GM21737 (cell line): ENCODE measurements around the gene AHSP.
"Not testable (repeated sequence)": the region's sequence is repeated elsewhere in the genome, so short reads cannot be mapped to it uniquely, and the experiment has no call there.

Experiments
- ATAC-seq: cut with Tn5 transposase; IDR thresholded peaks from one replicate; pipeline ENCODE4 v1.9.1; 2021; ENCODE audit warnings: mild to moderate bottlenecking, moderate library complexity; ENCODE audit not compliant: unreplicated experiment

The AHSP gene

GRCh38 chr16:31529937-31530312 lies 2.2 kb downstream of the AHSP start:
- ATAC-seq: no peak

DNA sequence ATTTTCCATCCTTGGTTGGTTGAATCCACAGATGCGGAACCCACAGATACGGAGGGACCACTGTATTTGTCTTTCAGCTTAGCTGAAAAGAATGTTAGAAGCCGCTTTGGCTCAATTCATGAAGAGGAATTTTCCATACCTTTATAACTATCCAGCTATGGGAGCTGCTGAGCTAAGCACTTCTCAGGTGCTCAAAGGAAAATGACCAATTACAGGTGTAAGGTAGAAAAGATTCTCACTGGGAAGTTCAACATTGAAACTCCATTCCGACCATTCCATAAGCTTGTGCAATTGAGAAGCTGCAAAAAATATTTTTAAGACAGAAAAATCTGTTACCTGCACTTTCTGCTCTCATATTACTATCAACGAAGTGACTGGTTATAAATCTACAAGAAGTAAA lies 2.7 kb downstream of the AHSP start:
- no peak for ATAC-seq

- ATAC-seq: no peak
These were observed 3.4 kb downstream of the AHSP start for GRCh38 chr16:31531096-31531495.

- no peak for ATAC-seq
These were observed 4.4 kb downstream of the AHSP start for GRCh38 chr16:31532120-31532519.

GRCh38 chr16:31532896-31533295 lies 5.2 kb downstream of the AHSP start:
- ATAC-seq: no peak

DNA sequence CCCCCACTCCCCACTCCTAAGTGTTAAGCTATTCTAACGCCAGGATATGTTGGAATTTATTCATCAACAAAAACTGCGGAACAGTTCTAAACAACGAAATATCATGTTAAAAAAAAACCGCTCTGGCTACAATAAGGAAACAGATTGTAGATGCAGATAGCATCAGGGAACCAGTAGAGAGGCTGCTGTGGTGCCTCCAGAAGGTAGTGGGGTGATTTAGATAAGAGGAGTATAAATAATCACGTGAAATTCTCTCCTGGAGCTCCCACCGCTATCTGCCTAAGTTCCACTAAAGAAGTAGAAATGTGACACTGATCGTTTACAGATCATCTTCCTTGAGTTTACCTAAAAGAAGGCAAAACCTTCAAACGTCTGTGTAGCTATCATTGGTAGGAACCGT lies 8.0 kb downstream of the AHSP start:
- ATAC-seq: no peak

DNA sequence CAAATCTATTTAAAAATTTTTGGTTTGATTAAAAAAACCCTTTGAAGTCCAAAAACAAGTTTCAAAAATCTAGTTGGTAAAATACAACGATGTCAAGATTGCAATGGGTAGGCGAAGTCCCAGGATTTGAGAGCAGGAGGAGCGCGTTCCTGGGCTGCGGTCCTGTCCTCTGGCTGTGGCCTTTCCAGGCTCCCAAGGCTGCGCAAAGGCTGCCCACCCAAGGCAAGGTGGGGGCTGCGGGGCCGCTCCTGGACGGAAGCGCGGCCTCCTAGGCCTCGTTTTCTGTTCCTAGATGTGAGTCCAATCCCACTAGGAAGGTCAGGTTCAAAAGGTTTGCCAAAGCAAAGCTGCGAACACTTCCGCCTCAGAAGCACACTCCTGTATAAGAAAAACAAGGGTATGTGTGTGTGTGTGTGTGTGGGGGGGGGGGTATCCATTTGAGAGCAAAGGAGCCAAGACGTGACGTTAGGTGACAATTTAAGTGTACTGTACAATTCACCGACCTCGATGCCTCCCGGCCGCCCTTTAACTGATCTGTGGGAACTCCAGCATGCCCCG lies 9.2 kb downstream of the AHSP start:
- no peak for ATAC-seq

GRCh38 chr16:31537362-31538242 lies 9.9 kb downstream of the AHSP start:
- ATAC-seq: no peak

DNA sequence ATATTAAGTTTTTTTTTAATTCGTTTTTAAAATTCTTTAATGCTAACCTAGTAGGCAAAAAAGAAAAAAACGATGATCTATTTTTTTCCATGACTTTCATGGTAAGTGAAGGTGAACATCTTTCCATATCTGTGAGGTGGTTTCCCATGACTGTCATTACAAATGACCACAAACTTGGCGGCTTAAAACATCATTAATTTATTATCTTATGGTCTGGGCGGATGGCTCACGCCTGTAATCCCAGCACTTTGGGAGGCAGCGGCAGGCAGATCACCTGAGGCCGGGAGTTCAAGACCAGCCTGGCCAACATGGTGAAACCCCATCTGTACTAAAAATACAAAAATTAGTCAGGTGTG lies 10.5 kb downstream of the AHSP start:
- not testable (repeated sequence) for ATAC-seq

- not testable (repeated sequence) for ATAC-seq
These were observed 12.1 kb downstream of the AHSP start for GRCh38 chr16:31539762-31540161.

GRCh38 chr16:31542763-31543162 lies 15.1 kb downstream of the AHSP start:
- no peak for ATAC-seq

DNA sequence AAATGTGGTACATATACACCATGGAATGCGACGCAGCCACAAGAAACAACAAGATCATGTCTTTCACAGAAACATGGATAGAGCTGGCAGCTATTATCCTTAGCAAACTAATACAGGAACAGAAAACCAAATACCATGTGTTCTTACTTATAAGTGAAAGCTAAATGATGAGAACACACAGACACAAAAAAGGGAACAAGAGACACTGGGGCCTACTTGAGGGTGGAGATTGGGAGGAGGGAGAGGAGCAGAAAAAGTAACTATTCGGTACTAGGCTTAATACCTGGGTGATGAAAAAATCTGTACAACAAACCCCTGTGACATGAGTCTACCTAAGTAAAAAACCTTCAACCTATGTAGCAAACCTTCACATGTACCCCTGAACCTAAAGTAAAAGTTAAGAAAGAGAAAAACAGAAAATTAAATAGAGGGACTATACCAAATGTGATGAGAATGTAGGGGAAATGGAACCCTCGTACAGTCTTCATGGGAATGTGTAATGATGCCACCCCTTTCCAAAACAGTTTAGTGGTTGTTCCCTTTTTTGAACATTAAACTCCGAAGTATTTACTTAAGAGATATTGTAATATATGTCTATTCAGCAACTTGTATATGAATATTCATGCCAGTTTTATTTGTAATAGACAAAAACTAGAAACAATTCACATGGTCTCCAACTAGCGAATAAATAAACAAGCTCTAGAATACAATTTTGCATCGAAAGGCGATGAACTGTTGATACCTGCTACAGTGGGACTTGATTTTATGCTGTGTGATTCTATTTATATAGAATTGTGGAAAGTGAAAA lies 33.9 kb downstream of the AHSP start:
- ATAC-seq: no peak

DNA sequence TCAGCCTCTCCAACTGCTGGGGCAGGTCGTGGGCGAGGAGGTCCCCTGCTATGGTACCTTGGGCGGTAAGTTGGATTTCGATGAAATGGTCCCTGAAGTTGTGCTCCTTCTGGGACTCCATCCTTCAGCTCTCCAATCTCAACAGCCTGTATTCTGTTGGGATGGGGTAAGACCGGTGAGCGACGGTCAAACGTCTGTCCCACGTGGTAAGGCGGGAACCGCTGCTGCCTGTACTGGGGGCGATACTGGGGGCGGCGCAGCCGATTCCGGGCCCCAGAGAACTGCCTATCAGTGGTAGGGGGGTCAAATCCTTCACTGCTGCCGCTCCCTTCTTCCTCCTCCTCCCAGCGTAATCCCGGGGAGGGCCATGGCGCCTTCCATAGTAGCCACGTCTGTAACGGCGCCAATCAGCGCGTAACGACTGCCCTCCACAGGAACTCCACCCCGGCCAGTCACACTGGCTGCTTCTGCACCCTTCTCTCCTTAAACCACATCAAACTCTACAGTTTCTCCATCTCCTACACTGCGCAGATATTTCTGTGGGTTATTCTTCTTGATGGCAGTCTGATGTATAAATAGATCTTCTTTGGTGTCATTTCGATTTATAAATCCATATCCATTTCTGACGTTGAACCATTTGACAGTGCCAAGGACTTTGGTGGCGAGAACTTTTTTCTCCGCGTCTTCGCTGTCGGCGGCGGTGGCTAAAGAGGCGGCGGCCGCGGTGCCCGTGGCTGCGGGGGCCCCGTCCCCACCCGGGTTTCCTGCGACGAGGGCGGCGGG lies 41.1 kb downstream of the AHSP start:
- no peak for ATAC-seq

GRCh38 chr16:31569360-31569717 lies 41.6 kb downstream of the AHSP start:
- ATAC-seq: no peak

DNA sequence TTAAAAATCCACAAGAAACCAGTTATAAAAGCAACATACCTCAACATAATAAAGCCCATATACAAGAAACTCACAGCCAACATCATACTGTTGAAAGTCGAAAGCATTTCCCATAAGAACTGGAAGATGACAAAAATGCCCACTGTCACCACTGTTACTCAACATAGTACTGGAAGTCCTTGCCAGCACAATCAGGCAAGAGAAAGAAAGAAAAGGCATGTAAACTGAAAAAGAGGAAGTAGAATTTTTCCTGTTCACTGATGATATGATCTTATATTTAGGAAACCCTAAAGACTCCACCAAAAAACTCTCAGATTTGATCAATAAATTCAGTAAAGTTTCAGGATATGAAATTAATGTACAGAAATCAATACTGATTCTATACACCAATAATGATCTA lies 45.1 kb downstream of the AHSP start:
- no peak for ATAC-seq

- not testable (repeated sequence) for ATAC-seq
These were observed 46.5 kb downstream of the AHSP start for GRCh38 chr16:31574159-31574558.

- ATAC-seq: no peak
These were observed 49.7 kb downstream of the AHSP start for GRCh38 chr16:31577411-31577810.
